Measurements from ENCODE around the gene SCNN1A. TPM values are rescaled to one million over a fixed set of nuclear protein-coding genes. Genes with fewer than 3 reads are reported as not detected.

Gene SCNN1A
- total RNA-seq, 2 donors from 2014 or later = 158 to 188 TPM

- no peaks in the 10 kb centered on the region for H3K36me3 ChIP-seq
- intact Hi-C loops (cut with DNase I) = no loop called here
- no peak overlapping the region for H3K4me3 ChIP-seq
- no peaks in the 10 kb centered on the region for H3K9me3 ChIP-seq
- H3K27me3 ChIP-seq = no peaks in the 10 kb centered on the region
- peak overlapping the region in 1 of 2 donors; percentile 40 for H3K9ac ChIP-seq (ENCODE audit: low read depth in 2 of 2, low read length in 2 of 2)
- DNase-seq = peak; percentile 53
- H3K27ac ChIP-seq = peak overlapping the region; percentile 84
- H3K4me1 ChIP-seq = no peaks in the 10 kb centered on the region
- TF ChIP-seq CTCF (IDR thresholded peaks at IDR 0.05) = no peak
Measured at GRCh38 chr12:6399884-6400644, 24.7 kb upstream of the SCNN1A start.

GRCh38 chr12:6396031-6396430 is 20.7 kb upstream of the SCNN1A start:
- intact Hi-C loops (cut with DNase I) = no loop called here
- H3K4me1 ChIP-seq = peaks cover 9% of the 10 kb centered on the region
- no peak overlapping the region for H3K9ac ChIP-seq (ENCODE audit: low read depth in 2 of 2, low read length in 2 of 2)
- H3K9me3 ChIP-seq = no peaks in the 10 kb centered on the region
- H3K27me3 ChIP-seq = no peaks in the 10 kb centered on the region
- no peaks in the 10 kb centered on the region for H3K36me3 ChIP-seq
- TF ChIP-seq CTCF (IDR thresholded peaks at IDR 0.05) = no peak
- no peak overlapping the region for H3K4me3 ChIP-seq
- DNase-seq = no peak
- H3K27ac ChIP-seq = no peak overlapping the region

- H3K27me3 ChIP-seq = no peaks in the 10 kb centered on the region
- no peaks in the 10 kb centered on the region for H3K9me3 ChIP-seq
- DNase-seq = no peak
- no peak for TF ChIP-seq CTCF (IDR thresholded peaks at IDR 0.05)
- H3K36me3 ChIP-seq = no peaks in the 10 kb centered on the region
- intact Hi-C loops (cut with DNase I) = no loop called here
- H3K27ac ChIP-seq = no peak overlapping the region
- peak overlapping the region in 1 of 2 donors; percentile 3 for H3K9ac ChIP-seq (ENCODE audit: low read depth in 2 of 2, low read length in 2 of 2)
- no peak overlapping the region for H3K4me3 ChIP-seq
- H3K4me1 ChIP-seq = peaks cover 9% of the 10 kb centered on the region
Measured at GRCh38 chr12:6394398-6394797, 19.0 kb upstream of the SCNN1A start.

GRCh38 chr12:6393109-6393508 is 17.7 kb upstream of the SCNN1A start:
- peak overlapping the region in 1 of 2 donors; percentile 21 for H3K9ac ChIP-seq (ENCODE audit: low read depth in 2 of 2, low read length in 2 of 2)
- intact Hi-C loops (cut with DNase I) = no loop called here
- H3K36me3 ChIP-seq = no peaks in the 10 kb centered on the region
- no peak for TF ChIP-seq CTCF (IDR thresholded peaks at IDR 0.05)
- peaks cover 9% of the 10 kb centered on the region for H3K4me1 ChIP-seq
- no peak overlapping the region for H3K4me3 ChIP-seq
- H3K9me3 ChIP-seq = no peaks in the 10 kb centered on the region
- H3K27ac ChIP-seq = peak overlapping the region; percentile 83
- DNase-seq = no peak
- H3K27me3 ChIP-seq = no peaks in the 10 kb centered on the region

GRCh38 chr12:6392504-6392903 is 17.1 kb upstream of the SCNN1A start:
- H3K9ac ChIP-seq (ENCODE audit: low read depth in 2 of 2, low read length in 2 of 2) = peak overlapping the region; percentile 28 to 71
- no peak overlapping the region for H3K4me3 ChIP-seq
- H3K4me1 ChIP-seq = peaks cover 9% of the 10 kb centered on the region
- intact Hi-C loops (cut with DNase I) = no loop called here
- H3K9me3 ChIP-seq = no peaks in the 10 kb centered on the region
- peak overlapping the region; percentile 83 for H3K27ac ChIP-seq
- no peak for TF ChIP-seq CTCF (IDR thresholded peaks at IDR 0.05)
- DNase-seq = peak; percentile 90
- no peaks in the 10 kb centered on the region for H3K27me3 ChIP-seq
- no peaks in the 10 kb centered on the region for H3K36me3 ChIP-seq

Measured in colonic mucosa (tissue), 4 donors.